ENCODE data around the gene FBLN1.

FBLN1 gene

DNA sequence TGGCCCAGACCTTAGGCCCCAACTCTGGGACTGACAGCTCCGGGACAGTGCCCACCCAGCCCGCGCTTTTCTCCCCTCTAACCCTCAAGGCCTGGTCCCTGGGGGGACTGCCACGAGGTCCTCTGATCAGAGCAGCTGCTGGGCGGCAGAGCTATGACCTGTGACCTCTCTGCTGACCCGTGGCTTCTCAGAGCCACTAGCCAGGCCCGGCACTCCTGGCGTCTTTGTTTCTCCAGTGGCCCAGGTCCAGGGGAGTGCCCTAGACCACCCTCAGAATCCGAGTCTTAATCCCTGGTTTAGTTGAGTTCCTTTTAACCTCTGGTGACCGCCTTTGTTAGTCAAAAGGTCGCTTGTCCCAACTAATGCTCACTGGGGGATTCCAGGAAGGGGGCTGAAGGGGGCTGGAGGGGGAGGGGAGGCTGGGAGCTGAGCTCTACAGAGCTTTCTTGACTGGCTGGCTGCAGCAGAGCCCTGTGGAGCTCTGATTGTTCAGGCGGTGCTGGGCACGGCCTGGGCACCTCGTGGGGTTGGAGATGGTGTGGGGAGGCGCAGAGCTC, 1.2 kb downstream of the FBLN1 start:
- DNase-seq (ENCODE audit: low read depth in 4 of 4, low spot score in 1 of 4) = no peak

DNA sequence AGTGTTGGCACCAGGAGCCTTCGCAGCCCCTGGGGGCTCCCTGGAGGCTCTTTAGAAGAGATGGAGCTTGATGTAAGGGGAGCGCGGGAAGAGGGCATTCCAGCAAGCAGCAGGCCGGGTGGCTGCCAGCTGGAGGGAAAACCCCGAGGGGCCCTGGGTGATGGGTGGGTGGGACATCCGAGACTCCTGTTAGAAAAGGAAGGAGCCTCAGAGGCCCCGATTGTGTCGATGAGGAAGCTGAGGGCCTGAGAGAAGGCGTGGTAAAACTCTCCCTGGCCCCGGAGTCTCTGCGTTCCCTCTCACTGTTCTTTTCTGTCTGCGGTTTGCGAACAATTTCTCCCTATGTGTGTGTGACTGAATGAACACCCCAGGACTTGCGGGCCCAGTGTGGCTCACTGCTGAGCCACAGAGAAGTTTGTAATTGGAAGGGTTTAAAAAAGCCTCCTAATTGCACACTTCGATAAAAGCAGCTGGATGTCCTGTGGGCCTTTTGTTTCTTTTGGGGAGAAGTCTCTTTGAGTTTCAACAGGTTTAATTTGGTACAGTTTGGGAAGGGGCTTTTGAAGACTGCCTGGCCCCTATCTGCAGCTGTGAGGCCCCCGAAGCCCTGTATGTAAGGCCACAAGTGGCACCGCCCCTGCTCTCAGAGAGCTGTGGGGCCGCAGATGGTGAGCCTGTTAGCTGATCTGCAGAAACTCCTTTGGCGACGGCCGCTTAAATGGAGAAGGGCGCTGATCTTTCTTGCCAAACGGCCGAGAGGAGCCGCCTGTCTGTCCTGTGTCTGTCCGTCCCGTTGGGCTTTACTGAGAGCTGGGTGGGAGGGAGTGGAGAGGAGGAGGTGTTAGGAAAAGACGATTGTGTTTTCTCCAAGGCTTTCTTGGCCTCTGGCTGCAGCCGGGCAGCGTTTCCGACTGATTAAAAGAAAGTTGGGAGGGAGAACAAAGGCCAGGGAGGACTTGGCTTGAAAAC, 2.0 kb downstream of the FBLN1 start:
- DNase-seq (ENCODE audit: low read depth in 4 of 4, low spot score in 1 of 4) = no peak

DNA sequence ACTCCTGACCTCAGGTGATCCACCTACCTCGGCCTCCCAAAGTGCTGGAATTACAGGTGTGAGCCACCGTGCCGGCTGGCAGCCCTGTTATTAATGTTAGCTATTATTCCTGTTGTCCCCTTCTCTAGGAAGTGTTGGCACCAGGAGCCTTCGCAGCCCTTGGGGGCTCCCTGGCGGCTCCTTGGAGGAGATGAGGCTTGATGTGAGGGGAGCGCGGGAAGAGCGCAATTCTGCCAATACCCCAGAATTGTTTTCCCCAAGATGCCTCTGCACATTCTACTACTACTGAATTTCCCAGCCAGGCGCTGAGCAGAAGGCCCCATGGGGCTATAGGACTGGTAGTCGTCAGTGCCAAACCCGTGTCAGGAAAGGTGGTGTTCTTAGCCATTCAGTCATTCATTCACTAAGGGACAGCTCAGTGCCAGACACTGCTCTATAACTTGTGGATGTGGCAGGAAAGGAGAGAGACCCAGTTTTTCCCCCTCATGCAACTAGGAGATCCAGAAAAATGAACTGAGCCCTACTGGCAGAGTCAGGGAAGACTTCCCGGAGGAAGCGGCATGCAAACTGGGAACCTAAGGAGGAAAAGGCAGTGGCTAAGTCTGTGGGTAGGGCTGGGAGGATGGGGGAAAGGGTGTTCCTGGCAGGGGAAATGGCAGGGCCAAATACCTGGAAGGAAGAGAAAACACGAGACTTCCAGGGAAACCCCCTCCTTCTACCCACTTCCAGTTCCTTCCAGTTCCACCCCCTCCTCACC, 3.5 kb downstream of the FBLN1 start:
- DNase-seq (ENCODE audit: low read depth in 4 of 4, low spot score in 1 of 4) = no peak

DNA sequence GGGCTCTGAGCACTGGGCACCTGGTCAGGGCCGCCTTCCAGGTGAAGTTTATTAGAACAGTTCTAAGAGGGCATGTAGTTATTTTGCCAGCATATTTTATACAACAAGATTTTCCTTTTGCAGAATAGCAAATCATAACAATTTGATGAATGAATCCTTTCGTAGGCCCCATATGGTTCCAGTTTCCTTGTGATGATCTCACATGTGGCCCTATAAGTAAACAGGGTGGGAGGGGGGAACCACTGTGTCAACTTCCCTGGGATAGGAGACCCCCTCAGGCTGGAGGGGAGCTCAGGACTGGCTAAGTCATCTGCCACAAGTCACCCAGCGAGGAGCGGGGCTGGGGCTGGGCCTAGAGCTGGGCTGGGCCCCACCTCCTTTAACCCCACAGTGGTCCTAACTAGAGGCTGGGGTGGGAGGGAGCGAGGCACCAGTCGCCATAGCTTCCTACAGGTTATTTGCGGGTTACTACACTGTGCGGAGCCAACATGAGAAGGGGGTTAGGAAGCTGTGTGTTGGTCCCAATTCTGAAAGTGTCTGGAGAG, 4.2 kb downstream of the FBLN1 start:
- DNase-seq (ENCODE audit: low read depth in 4 of 4, low spot score in 1 of 4) = no peak

DNA sequence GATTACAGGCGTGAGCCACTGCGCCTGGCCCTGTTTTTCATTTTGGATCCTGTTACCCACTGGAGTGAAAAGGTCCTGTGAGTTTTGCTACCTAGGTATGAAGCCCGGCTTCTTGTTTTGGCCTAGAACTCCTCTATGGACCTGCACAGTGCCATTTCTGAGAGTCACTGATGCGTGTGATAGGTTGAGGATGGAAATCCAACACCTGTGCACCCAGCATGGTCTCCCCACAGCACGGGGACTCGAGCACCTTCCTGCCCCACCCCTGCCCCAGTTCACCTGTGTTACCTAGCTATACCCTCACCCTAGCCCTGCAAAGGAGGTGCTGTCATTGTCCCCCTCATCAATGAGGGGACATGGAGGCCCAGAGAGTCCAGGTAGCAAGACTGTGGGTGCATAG, 5.1 kb downstream of the FBLN1 start:
- DNase-seq (ENCODE audit: low read depth in 4 of 4, low spot score in 1 of 4) = no peak

DNA sequence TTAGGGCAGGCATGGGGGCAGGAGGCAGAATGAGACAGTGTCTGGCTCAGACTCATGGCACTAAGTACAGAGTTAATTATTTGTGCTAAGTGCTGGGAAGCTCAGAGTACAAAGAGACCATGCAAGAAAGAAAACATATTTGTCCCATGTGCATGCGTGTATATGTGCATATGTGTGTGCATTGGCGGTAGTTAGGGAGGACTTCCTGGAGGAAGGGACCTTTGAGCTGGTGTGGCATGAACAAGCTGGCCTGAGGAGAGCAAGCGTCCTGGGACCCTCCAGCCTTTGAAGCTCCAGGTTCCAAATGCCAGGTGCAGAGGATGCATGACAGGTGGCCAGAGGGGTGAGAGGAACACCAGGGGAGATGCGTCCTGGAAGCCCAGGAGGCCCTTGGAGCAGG, 6.1 kb downstream of the FBLN1 start:
- DNase-seq (ENCODE audit: low read depth in 4 of 4, low spot score in 1 of 4) = no peak

DNA sequence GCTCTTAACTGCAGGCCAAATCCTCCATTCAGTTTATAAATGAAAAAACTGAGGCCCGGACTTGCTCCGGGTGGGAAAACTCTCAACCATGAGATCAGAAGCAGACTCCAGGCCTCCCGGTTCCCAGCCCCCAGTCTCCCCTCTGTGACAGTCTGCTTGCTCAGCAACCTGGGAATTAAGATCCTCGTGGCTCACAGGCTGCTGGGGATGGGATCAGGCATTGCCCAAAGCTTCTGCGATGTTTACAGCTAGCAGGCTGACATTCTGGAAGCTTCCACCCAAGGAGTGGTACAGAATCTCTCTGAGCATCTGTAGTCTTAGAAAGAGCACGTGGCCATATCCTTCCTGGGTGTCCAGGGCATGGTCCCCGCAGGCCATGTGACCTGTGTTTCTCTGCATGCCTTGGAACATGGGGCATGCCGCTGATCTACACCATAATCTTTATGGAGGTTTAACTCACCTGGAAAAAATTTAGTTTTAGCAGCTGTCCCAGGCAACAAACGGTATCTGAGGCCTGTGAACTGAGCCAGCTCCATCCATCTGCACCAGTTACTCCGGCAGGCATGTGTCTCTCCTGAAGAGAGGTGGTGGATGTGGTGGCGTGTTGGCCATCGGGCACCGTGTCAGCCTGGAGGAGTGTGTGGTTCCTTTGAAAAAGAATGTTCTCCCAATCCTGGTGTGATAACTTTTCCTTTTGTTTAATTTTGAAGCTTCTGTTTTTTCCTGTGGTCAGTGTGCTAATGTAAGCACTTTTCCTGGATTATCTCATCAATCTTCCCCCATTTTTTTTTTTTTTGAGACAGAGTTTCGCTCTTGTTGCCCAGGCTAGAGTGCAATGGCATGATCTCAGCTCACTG, 7.9 kb downstream of the FBLN1 start:
- no peak for DNase-seq (ENCODE audit: low read depth in 4 of 4, low spot score in 1 of 4)

DNA sequence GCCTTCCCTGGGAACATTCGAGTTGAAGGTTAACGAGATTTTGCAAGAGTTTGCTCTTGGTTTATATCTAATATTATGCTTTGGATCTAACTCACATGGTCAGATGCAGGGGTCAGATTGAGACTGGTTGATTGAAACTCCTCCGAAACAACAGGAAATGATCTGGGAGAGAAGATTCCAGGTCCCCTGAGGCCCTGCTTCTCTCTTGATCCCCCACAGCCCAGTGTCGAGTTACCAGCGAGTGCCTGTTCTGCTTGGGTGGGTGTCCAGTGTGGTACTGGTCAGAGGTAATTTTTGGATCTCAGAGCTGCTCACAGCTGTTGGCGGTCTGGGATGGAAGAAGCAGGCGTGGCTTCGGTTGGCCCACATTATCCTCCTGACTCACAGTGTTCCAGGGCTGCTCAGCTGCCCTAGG, 9.2 kb downstream of the FBLN1 start:
- DNase-seq (ENCODE audit: low read depth in 4 of 4, low spot score in 1 of 4) = no peak

DNA sequence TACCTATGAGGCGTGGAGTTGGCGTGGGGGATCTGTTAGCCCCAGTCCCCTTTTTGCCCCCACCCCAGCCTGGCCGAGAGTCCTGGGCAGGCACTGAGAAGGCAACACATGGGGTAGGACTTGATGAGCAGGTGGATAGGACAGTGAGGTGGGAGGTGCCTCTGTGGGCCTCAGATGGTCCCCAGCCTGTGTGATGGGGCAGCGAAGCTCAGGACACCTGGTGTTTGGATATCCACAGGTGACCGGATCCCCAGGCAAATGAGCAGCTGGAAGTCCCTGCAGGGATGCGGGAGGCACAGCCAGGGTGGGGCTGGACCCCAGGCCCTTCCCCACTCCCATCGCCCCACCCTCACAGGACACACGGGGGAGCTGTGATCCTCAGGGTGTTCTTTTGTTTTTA, 9.7 kb downstream of the FBLN1 start:
- no peak for DNase-seq (ENCODE audit: low read depth in 4 of 4, low spot score in 1 of 4)

DNA sequence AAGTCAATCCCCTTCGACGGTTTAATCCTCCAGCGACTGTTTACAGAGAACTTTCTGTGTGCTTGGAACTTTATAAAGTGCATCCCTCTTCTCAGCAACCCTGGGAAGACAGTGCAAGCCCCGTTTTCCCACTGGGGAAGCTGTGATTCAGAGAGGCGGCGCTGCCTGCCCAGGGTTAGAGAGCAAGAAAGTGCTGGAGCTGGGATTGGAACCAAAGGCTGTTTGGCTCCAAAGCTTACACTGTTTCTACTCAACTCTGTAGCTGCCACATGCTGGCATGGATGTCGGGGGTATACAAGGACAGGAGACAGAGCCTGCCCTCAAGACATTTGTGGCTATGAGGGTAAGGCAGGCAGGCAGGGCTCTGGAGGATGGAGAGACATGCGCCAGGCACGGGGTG, 13.0 kb downstream of the FBLN1 start:
- no peak for DNase-seq (ENCODE audit: low read depth in 4 of 4, low spot score in 1 of 4)

DNA sequence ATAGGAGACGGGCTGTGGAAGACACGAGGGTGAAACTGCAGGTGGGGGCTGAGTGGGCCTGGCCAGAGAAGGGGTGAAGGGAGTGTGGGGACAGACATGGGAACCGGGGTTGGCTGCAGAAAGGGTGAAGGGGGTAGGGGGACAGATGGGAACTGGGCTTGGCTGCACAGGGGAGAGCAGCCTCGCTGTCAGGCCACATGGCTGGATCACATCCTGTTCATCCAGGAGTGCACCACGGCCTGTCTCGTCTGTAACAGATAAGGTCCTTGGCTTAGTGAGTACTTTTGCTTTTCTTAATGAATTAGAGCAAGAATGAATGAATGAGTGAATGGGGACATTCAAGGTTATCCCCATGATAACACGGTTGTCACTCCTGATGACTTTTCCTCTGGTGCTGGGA, 13.5 kb downstream of the FBLN1 start:
- DNase-seq (ENCODE audit: low read depth in 4 of 4, low spot score in 1 of 4) = no peak

DNA sequence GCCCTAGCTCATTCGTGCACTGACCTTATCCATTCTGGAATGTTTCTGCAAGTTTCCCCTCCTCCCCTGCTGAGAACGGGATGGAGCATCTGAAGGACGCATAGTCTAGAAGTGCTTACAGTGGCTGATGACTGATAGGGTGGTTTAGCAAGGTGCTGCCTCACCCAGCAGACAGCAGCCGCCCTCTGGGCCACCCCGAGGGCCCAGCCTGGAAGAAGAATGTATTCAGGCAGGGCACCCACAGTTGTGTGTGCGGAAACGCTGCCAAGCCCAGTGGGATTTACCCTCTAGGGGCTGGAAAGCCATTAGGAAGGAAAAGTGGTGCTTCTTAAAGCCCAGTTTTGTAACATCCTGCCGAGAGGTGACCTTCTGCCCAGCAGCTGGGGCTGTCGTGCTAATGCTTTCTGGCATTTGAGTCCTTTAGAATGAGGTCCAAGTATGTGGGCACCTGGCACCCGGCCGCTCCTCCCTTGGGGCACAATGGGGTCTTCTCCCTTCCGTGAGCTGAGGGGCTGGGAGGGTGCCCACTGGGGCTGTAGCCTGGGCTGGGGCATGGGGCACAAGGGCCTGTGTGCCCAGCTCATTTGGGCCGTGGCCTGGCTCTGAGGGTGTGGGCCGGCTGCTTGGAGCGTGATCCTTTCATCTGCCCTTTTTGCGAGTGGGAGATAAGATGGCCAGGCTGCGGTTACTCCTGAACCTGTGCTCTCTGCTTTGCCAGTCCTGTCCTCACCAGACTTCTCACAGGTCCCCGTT, 14.4 kb downstream of the FBLN1 start:
- DNase-seq (ENCODE audit: low read depth in 4 of 4, low spot score in 1 of 4) = no peak

DNA sequence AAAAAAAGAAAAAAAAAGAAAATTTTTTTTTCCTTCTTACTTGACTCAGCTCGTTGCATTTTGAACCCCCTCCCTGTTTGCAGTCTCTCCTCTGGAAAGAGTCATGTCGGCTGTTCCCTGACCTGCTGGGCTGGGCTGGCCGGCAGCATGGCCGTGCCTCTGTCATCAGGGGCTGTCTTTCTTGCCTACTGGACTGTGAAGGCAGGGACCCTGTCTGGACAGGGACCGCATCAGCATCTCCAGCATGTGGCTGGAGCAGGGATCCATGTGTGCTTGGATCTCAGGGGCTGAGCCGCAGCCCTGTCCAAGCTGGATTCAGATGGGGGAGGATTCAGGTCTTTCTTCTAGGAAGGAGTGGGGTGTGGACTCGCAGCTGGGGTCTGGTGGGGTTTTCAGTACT, 15.5 kb downstream of the FBLN1 start:
- DNase-seq (ENCODE audit: low read depth in 4 of 4, low spot score in 1 of 4) = no peak

DNA sequence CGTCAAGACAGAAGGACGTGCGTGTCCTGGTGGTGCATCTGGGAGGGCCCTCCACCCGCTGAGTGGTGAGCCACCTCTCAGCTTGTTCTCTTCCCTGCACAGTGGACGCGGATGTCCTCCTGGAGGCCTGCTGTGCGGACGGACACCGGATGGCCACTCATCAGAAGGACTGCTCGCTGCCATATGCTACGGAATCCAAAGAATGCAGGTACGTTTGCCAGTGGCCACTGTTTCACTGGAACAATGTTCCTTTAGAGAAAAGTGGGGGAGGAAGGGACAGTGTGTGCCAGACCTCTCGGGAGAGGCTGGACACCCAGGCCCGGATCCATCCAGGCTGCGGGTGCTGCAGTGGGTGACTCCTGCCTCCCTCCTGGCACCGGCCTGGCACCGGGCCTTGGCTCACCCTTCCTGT, 15.9 kb downstream of the FBLN1 start:
- no peak for DNase-seq (ENCODE audit: low read depth in 4 of 4, low spot score in 1 of 4)

DNA sequence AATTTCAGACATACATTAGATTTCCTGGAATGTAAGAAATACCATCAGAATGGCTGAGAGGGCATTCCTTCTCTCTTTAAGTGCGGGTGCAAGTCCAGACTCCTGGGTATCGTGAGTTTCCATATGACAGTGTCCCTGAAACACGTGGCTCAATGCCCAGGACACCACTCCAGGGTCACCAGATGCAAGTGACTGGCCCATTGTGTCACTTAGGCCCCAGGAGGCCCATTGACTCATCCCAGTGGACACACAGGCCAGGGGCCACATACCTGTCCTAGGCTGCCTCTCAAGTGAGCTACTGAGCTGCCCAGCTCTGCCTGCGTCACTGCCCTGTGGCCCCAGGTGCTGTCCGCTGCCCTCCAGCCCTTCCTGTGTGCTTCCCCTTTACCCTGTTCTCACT, 18.5 kb downstream of the FBLN1 start:
- no peak for DNase-seq (ENCODE audit: low read depth in 4 of 4, low spot score in 1 of 4)

DNA sequence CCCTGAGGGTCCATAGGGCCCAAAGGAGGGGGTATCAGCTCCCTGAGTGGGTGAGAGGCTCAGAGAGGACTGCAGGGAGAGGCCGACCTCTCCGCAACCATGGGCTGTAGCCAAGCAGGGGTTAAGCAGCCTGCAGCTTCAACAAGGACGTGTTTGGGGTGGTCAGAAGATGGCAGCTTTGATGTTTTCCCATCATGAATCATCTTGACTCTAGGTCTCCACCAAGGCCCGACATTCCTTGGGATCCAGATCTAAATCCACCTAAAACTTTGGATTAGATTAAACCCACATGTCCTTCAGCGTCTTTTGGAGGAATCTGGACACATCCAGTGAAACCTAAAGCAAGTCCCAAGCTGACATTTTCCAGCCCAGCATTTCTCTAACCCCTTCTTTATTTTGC, 19.8 kb downstream of the FBLN1 start:
- no peak for DNase-seq (ENCODE audit: low read depth in 4 of 4, low spot score in 1 of 4)

DNA sequence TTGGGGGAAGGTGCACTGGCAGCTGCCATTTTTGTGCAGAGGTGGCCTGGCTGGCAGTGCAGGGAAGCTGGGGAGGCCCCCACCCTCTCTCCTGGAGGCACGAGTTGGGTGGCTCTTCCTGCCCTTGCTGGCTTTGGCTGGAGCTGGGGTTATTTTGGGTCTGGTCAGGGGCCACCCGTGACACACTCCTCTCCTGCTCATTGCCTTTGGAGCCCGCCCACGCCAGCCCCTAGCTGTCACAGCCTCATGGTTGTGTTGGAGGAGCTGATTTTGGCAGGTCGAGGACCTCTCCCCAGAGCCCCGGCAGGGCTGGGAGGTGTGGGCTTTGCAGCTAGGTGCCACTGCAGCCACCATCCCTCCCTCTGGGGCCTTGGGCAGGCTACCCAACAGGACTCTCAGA, 21.5 kb downstream of the FBLN1 start:
- no peak for DNase-seq (ENCODE audit: low read depth in 4 of 4, low spot score in 1 of 4)

DNA sequence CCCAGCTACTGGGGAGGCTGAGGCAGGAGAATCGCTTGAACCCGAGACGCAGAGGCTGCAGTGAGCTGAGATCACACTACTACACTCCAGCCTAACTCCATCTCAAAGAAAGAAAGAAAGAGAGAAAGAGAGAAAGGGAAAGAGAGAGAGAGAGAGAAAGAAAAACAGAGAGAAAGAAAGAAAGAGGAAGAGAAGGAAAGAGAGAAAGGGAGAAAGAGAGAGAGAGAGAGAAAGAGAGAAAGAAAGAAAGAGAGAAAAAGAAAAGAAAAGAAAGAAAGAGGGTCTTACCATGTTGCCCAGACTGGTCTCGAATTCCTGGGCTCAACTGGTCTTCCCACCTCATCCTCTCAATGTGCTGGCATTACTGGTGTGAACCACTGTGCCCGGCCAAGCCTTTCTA, 22.3 kb downstream of the FBLN1 start:
- no peak for DNase-seq (ENCODE audit: low read depth in 4 of 4, low spot score in 1 of 4)

DNA sequence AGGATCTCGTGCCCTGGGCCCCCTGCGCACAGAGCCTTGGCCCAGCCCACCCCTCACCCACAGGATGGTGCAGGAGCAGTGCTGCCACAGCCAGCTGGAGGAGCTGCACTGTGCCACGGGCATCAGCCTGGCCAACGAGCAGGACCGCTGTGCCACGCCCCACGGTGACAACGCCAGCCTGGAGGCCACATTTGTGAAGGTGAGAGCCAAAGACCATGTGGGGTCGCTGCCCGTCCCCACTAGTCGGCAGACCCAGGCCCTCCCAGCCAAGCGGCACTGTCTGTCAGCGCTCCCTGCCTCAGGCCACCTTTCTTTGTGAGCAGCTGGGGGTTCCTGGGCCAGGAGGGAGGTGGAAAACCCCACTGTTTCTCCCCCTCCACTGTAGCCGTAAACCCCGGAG, 22.8 kb downstream of the FBLN1 start:
- DNase-seq (ENCODE audit: low read depth in 4 of 4, low spot score in 1 of 4) = no peak

DNA sequence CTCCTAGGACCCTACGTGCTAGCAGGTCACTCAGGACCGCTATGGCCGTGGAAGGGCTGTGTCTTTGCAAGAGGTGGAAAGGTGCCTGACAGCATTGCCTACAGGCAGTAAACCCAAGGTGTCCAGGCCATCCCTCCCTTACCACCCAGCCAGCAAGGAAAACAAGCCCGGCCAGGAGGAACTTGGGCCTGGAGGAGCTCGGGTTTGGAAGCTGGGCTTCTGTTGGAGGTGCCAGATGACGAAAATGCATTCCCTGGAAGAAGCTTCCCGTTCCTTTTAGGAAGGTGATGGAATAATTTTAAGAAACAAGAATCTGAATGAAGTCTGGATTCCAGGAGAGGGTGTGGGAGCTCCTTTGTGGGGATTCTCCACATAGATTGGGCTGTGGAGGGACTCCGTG, 23.6 kb downstream of the FBLN1 start:
- DNase-seq (ENCODE audit: low read depth in 4 of 4, low spot score in 1 of 4) = no peak
